B cell (primary cell): ENCODE results near the gene MRPL34.

Experiments
- CTCF ChIP-seq: fragments of 200-600 bp; IDR thresholded peaks from one replicate; pipeline ENCODE4 v1.8.0; 2022; ENCODE audit warnings: antibody characterized with exemption, mild to moderate bottlenecking
- EZH2 ChIP-seq: IDR thresholded peaks from 2 replicates; pipeline ENCODE4 v1.6.1; 2012; ENCODE audit warnings: borderline replicate concordance, low read depth, mild to moderate bottlenecking, moderate library complexity, low read length; ENCODE audit not compliant: insufficient read depth, poor library complexity, severe bottlenecking

DNA sequence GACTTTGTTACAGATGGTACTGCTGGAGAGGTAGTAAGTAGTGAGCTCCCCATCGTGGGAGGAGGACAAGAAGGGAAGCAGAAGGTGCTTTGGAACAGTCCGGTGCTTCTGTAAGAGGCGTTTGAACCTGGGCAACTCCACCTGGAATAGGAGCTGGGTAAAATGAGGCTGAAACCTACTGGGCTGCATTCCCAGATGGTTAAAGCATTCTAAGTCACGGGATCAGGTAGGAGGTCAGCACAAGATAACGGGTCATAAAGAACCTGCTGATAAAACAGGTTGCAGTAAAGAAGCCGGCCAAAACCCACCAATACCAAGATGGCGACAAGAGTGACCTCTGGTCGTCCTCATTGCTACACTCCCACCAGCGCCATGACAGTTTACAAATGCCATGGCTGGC, 18.9 kb upstream of the MRPL34 start:
- TF ChIP-seq EZH2 (no peak), CTCF (no peak)
